ENCODE results near the gene CACNA1H.

DNA sequence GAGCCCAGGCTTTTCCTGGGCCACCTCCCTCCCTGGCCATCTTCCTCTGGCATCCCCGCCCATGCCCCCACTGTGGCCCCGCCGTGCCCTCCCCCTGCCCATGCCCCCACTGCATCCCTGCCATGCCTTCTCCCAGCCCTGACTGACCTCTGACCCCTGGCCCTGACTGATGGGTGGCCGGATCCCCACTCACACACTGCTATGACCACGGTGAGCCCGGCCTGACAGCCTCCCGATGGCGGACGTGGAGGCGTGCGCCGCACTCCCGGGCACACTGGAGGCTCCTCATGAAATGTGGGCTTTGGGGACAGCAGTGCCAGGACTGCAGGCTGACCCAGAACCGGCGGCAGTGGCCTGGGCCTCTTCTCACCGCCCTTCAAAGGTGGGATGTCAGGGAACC lies 46.2 kb upstream of the CACNA1H start:
- TF ChIP-seq CEBPB (IDR thresholded peaks at IDR 0.05; ENCODE audit: low read depth, low read length), result no peak
- TF ChIP-seq MAFK (IDR thresholded peaks at IDR 0.05; ENCODE audit: low read depth, low read length), result no peak
- TF ChIP-seq, protein P1, sequence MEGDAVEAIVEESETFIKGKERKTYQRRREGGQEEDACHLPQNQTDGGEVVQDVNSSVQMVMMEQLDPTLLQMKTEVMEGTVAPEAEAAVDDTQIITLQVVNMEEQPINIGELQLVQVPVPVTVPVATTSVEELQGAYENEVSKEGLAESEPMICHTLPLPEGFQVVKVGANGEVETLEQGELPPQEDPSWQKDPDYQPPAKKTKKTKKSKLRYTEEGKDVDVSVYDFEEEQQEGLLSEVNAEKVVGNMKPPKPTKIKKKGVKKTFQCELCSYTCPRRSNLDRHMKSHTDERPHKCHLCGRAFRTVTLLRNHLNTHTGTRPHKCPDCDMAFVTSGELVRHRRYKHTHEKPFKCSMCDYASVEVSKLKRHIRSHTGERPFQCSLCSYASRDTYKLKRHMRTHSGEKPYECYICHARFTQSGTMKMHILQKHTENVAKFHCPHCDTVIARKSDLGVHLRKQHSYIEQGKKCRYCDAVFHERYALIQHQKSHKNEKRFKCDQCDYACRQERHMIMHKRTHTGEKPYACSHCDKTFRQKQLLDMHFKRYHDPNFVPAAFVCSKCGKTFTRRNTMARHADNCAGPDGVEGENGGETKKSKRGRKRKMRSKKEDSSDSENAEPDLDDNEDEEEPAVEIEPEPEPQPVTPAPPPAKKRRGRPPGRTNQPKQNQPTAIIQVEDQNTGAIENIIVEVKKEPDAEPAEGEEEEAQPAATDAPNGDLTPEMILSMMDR (conservative IDR thresholded peaks at IDR 0.05; ENCODE audit: low read depth, low read length), result no peak
- TF ChIP-seq POLR2A (IDR thresholded peaks at IDR 0.05; ENCODE audit: low read depth, low read length), result no peak
